Measurements from ENCODE around the gene DISP2.

DISP2 gene

GRCh38 chr15:40314723-40315276 is 43.2 kb upstream of the DISP2 start:
- no peak for TF ChIP-seq CTCF (IDR thresholded peaks at IDR 0.05; ENCODE audit: low read depth, low read length)
- no peak for DNase-seq (ENCODE audit: extremely low read depth, low read depth)

- DNase-seq (ENCODE audit: extremely low read depth, low read depth): no peak
- TF ChIP-seq CTCF (IDR thresholded peaks at IDR 0.05; ENCODE audit: low read depth, low read length): no peak
These were observed 41.1 kb upstream of the DISP2 start for GRCh38 chr15:40316931-40317330.

- no peak for DNase-seq (ENCODE audit: extremely low read depth, low read depth)
- no peak for TF ChIP-seq CTCF (IDR thresholded peaks at IDR 0.05; ENCODE audit: low read depth, low read length)
These were observed 40.4 kb upstream of the DISP2 start for GRCh38 chr15:40317580-40317979.

- TF ChIP-seq CTCF (IDR thresholded peaks at IDR 0.05; ENCODE audit: low read depth, low read length): no peak
- no peak for DNase-seq (ENCODE audit: extremely low read depth, low read depth)
These were observed 37.6 kb upstream of the DISP2 start for GRCh38 chr15:40320409-40320808.

- peak; percentile 89 for TF ChIP-seq CTCF (IDR thresholded peaks at IDR 0.05; ENCODE audit: low read depth, low read length)
- DNase-seq (ENCODE audit: extremely low read depth, low read depth): no peak
These were observed 37.1 kb upstream of the DISP2 start for GRCh38 chr15:40320931-40321371.

- no peak for TF ChIP-seq CTCF (IDR thresholded peaks at IDR 0.05; ENCODE audit: low read depth, low read length)
- no peak for DNase-seq (ENCODE audit: extremely low read depth, low read depth)
These were observed 35.3 kb upstream of the DISP2 start for GRCh38 chr15:40322531-40323238.

- peak; percentile 53 for TF ChIP-seq CTCF (IDR thresholded peaks at IDR 0.05; ENCODE audit: low read depth, low read length)
- peak; percentile 79 for DNase-seq (ENCODE audit: extremely low read depth, low read depth)
These were observed 34.6 kb upstream of the DISP2 start, which contains the start of gene INAFM2 for GRCh38 chr15:40323239-40323952. Gene INAFM2, plus strand, starts transcription at chr15:40323692. Its CDS starts 364 bp downstream, at chr15:40324056.

All from AG09319 (cell line).